ENCODE results near the gene TCF3.

DNA sequence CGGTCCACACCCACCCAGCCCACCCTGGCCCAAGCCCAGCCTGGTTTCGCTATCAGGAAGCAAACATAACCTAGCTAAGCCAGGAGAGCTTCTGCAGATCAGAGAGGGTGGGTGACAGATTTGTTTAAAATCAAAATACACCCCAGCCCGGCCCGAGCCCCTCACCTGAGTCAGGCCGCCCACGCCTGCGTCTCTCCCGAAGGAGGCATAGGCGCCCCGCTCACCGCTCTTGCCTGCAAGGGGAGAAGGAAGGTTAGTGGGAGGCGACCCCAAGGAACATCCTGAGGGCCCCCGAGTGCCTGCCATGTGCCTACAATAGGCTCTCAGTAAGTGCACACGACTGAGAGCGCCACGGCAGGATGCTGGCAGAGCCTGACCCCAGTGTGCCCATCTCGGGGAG is 25.2 kb downstream of the TCF3 start:
- TF ChIP-seq, protein P1, sequence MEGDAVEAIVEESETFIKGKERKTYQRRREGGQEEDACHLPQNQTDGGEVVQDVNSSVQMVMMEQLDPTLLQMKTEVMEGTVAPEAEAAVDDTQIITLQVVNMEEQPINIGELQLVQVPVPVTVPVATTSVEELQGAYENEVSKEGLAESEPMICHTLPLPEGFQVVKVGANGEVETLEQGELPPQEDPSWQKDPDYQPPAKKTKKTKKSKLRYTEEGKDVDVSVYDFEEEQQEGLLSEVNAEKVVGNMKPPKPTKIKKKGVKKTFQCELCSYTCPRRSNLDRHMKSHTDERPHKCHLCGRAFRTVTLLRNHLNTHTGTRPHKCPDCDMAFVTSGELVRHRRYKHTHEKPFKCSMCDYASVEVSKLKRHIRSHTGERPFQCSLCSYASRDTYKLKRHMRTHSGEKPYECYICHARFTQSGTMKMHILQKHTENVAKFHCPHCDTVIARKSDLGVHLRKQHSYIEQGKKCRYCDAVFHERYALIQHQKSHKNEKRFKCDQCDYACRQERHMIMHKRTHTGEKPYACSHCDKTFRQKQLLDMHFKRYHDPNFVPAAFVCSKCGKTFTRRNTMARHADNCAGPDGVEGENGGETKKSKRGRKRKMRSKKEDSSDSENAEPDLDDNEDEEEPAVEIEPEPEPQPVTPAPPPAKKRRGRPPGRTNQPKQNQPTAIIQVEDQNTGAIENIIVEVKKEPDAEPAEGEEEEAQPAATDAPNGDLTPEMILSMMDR (IDR thresholded peaks at IDR 0.05) = no peak
- TF ChIP-seq POLR2A (IDR thresholded peaks at IDR 0.05) = no peak
- TF ChIP-seq EP300 (IDR thresholded peaks at IDR 0.05) = no peak

Data from tibial nerve (tissue), 4 donors.